ENCODE results near the gene C1QTNF2. TPM values are rescaled to one million over a fixed set of nuclear protein-coding genes. Genes with fewer than 3 reads are reported as not detected.

Gene C1QTNF2
- total RNA-seq, 1 donor from 2014 or later: 3.7 TPM

DNA sequence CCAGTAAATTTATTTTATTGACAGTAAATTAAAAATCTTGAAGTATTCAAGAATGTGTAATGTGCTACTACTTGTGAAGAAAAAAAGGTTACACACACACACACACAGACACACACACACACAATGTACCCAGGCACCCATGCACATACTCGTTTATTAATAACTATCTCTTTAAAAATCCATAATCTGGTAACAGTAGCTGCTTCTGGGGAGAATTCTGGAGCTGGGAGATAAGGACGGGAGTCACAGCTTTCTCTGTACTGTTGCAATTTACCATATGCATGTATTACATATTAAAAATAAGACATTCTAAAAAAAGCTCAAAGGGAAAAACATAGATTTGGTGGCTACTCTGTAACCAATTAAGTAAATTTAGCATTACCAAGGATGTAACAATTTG lies 7.9 kb upstream of the C1QTNF2 start:
- no peaks in the 10 kb centered on the region for H3K36me3 ChIP-seq
- intact Hi-C loops (cut with DNase I): no loop called here
- no peaks in the 10 kb centered on the region for H3K9me3 ChIP-seq
- H3K27me3 ChIP-seq: no peaks in the 10 kb centered on the region
- no peaks in the 10 kb centered on the region for H3K4me1 ChIP-seq
- no peak for DNase-seq (ENCODE audit: low spot score in 2 of 2)
- no peak overlapping the region for H3K4me3 ChIP-seq
- H3K27ac ChIP-seq: no peak overlapping the region
- TF ChIP-seq, protein P1, sequence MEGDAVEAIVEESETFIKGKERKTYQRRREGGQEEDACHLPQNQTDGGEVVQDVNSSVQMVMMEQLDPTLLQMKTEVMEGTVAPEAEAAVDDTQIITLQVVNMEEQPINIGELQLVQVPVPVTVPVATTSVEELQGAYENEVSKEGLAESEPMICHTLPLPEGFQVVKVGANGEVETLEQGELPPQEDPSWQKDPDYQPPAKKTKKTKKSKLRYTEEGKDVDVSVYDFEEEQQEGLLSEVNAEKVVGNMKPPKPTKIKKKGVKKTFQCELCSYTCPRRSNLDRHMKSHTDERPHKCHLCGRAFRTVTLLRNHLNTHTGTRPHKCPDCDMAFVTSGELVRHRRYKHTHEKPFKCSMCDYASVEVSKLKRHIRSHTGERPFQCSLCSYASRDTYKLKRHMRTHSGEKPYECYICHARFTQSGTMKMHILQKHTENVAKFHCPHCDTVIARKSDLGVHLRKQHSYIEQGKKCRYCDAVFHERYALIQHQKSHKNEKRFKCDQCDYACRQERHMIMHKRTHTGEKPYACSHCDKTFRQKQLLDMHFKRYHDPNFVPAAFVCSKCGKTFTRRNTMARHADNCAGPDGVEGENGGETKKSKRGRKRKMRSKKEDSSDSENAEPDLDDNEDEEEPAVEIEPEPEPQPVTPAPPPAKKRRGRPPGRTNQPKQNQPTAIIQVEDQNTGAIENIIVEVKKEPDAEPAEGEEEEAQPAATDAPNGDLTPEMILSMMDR (IDR thresholded peaks at IDR 0.05): no peak

DNA sequence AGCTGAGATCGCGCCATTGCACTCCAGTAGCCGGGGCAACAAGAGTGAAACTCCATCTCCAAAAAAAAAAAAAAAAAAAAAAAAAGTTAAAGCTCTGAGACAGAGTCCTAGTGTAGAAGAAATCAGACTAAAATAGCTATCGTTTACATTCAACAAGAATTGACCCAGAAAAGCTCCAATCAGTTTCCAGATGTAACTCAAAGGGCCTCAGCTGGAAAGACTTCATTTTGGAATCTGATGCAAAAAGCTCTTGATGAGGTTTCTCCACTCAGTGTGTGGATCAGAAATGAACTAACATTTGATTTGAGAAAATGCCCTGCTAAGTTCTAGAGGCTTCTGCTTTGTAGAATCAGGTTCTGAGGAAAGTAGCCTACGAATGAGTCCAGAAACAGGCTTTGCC lies 7.2 kb upstream of the C1QTNF2 start:
- no peaks in the 10 kb centered on the region for H3K4me1 ChIP-seq
- H3K27me3 ChIP-seq: no peaks in the 10 kb centered on the region
- H3K36me3 ChIP-seq: no peaks in the 10 kb centered on the region
- H3K27ac ChIP-seq: no peak overlapping the region
- no peak overlapping the region for H3K4me3 ChIP-seq
- TF ChIP-seq, protein P1 (IDR thresholded peaks at IDR 0.05): no peak
- DNase-seq (ENCODE audit: low spot score in 2 of 2): no peak
- no peaks in the 10 kb centered on the region for H3K9me3 ChIP-seq
- intact Hi-C loops (cut with DNase I): no loop called here

DNA sequence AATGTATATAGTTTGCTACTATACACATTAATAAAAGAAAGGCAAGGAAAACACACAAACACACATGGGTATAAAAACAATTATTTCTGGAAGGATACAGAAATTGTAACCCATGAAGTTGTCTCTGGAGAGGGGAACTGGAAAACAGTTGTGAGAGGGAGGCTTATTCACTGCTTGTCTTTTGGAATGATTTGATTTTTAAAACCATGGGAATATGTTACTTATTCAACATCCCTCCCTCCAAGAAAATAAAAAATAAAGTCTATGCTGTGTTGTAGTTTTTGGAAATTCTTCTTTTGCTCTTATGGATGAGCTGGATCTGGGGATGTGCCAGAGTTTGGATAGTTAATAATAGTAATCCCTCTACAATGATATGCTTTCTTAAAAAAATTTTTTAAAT lies 6.0 kb upstream of the C1QTNF2 start:
- H3K27me3 ChIP-seq: no peaks in the 10 kb centered on the region
- H3K4me3 ChIP-seq: no peak overlapping the region
- no peak for DNase-seq (ENCODE audit: low spot score in 2 of 2)
- no peaks in the 10 kb centered on the region for H3K36me3 ChIP-seq
- H3K27ac ChIP-seq: no peak overlapping the region
- TF ChIP-seq, protein P1 (IDR thresholded peaks at IDR 0.05): no peak
- no peaks in the 10 kb centered on the region for H3K9me3 ChIP-seq
- no peaks in the 10 kb centered on the region for H3K4me1 ChIP-seq
- intact Hi-C loops (cut with DNase I): no loop called here

DNA sequence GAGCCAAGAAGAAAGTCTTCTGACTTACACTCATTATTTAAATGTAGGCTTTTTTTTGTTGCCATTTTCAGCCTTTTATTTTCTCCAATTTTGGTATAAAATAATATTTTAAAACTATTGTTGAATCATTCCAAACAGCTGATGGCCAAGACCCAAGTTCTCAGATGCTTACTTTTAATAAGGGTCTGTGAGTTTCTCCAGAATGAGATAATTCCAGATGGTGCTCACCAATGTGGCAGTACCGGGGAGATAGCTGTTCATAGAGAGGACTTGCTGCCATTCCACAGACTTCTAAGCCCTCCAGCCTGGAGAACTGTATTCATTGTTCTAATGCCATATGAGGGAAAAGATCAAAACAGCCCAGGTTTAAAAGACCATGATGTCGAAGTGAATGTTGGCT lies 5.3 kb upstream of the C1QTNF2 start:
- no peak overlapping the region for H3K27ac ChIP-seq
- H3K36me3 ChIP-seq: no peaks in the 10 kb centered on the region
- no peaks in the 10 kb centered on the region for H3K27me3 ChIP-seq
- TF ChIP-seq, protein P1 (IDR thresholded peaks at IDR 0.05): no peak
- intact Hi-C loops (cut with DNase I): no loop called here
- H3K9me3 ChIP-seq: no peaks in the 10 kb centered on the region
- no peak for DNase-seq (ENCODE audit: low spot score in 2 of 2)
- no peak overlapping the region for H3K4me3 ChIP-seq
- H3K4me1 ChIP-seq: peaks cover 0 to 2% of the 10 kb centered on the region in 2 donors

DNA sequence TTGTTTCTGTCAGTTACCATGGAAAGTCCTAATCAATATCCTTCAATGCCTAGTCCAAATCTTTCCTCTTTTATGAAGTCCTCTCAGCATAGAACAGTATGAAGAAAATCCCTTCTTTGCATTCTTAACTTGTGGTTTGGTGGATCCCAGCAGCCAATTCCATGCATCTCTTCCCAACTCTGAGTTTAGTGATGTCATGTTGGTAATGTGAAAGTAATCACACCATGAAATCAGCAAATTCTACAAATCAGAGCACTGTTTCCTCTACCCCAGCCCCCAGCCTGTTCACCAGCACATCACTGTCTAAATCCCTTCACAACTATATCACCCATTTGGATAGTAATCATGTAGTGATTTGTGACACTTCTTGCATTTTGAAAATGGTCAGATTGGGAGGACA lies 4.7 kb upstream of the C1QTNF2 start:
- no peaks in the 10 kb centered on the region for H3K9me3 ChIP-seq
- TF ChIP-seq, protein P1 (IDR thresholded peaks at IDR 0.05): no peak
- H3K27ac ChIP-seq: no peak overlapping the region
- peaks cover 0 to 4% of the 10 kb centered on the region in 2 donors for H3K4me1 ChIP-seq
- intact Hi-C loops (cut with DNase I): no loop called here
- no peak overlapping the region for H3K4me3 ChIP-seq
- H3K36me3 ChIP-seq: no peaks in the 10 kb centered on the region
- DNase-seq (ENCODE audit: low spot score in 2 of 2): no peak
- H3K27me3 ChIP-seq: no peaks in the 10 kb centered on the region

DNA sequence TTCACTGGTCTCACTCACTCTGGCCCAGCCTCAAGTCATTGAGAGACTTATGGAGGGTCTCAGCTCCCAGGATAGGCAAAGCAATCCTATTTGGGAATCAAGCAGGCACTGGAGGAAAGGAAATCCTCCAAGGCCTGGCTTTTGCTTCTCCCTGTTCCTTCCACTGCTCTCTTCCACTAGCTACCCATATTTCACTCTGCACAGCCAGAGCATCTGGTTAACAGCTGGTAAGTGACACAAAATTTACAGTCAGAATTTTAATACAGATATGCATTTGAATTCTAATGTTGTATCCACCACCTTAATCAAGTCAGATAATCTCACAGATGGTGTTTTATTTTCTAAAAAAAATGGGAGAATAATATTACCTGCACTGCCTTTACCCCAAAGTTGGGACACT lies 868 bp upstream of the C1QTNF2 start:
- intact Hi-C loops (cut with DNase I): no loop called here
- DNase-seq (ENCODE audit: low spot score in 2 of 2): no peak
- H3K4me1 ChIP-seq: peaks cover 0 to 13% of the 10 kb centered on the region in 2 donors
- no peaks in the 10 kb centered on the region for H3K9me3 ChIP-seq
- no peaks in the 10 kb centered on the region for H3K36me3 ChIP-seq
- no peak overlapping the region for H3K4me3 ChIP-seq
- H3K27ac ChIP-seq: no peak overlapping the region
- no peaks in the 10 kb centered on the region for H3K27me3 ChIP-seq
- TF ChIP-seq, protein P1 (IDR thresholded peaks at IDR 0.05): no peak
